CD14-positive monocyte (primary cell): ENCODE results near the gene NTM. TPM values are rescaled to one million over a fixed set of nuclear protein-coding genes. Genes with fewer than 3 reads are reported as not detected.

Experiments used
- DNase-seq, 3 donors: peaks; one replicate each; pipeline ENCODE4 v3.0.0-alpha.2; 2011 to 2022
- H2AFZ ChIP-seq: 2 replicates; pipeline ENCODE4 v1.6.0; 2012; ENCODE audit warnings: mild to moderate bottlenecking, low read depth, low read length, inconsistent platforms; ENCODE audit not compliant: insufficient read depth, poor library complexity, severe bottlenecking
- H3K27ac ChIP-seq, 2 donors: 1 replicate in 1 of 2; 2 replicates in 1 of 2; pipeline ENCODE4 v1.5.1; 2012 to 2013; ENCODE audit warnings: low read length in 2 of 2, control low read depth in 1 of 2, inconsistent platforms in 1 of 2, low read depth in 1 of 2, mild to moderate bottlenecking in 1 of 2
- H3K27me3 ChIP-seq, 2 donors: one replicate each; pipeline versions ENCODE4 v1.6.0 to v1.6.1; 2011 to 2013; ENCODE audit warnings: low read length in 2 of 2; ENCODE audit not compliant: control insufficient read depth in 2 of 2, insufficient read depth in 2 of 2
- H3K36me3 ChIP-seq, 2 donors: replicated peaks in 1 of 2; 1 replicate in 1 of 2; 2 replicates in 1 of 2; pipeline versions ENCODE4 v1.5.1 to v1.6.1; 2012 to 2013; ENCODE audit warnings: low read length in 2 of 2, control low read depth in 1 of 2, inconsistent platforms in 1 of 2, mild to moderate bottlenecking in 1 of 2; ENCODE audit not compliant: insufficient read depth in 2 of 2, control insufficient read depth in 1 of 2
- H3K4me1 ChIP-seq, 2 donors: 1 replicate in 1 of 2; 2 replicates in 1 of 2; pipeline versions ENCODE4 v1.5.1 to v1.6.1; 2012 to 2013; ENCODE audit warnings: low read length in 2 of 2, control low read depth in 1 of 2, inconsistent platforms in 1 of 2, mild to moderate bottlenecking in 1 of 2, moderate library complexity in 1 of 2; ENCODE audit not compliant: insufficient read depth in 2 of 2, control insufficient read depth in 1 of 2
- H3K4me2 ChIP-seq: replicated peaks from 2 replicates; pipeline ENCODE3; 2012; ENCODE audit warnings: low read length, moderate library complexity, mild to moderate bottlenecking; ENCODE audit not compliant: poor library complexity, severe bottlenecking; ENCODE audit errors: extremely low read depth
- H3K4me3 ChIP-seq, 3 experiments: fragments of 200-600 bp in 1 of 3; sonication (generic) in 1 of 3; replicated peaks in 1 of 3; 1 replicate in 2 of 3; 2 replicates in 1 of 3; pipeline ENCODE4 v1.5.1; 2011 to 2013; ENCODE audit warnings: low read length in 3 of 3, mild to moderate bottlenecking in 3 of 3, control low read depth in 2 of 3, low read depth in 2 of 3, inconsistent platforms in 1 of 3, moderate library complexity in 1 of 3
- H3K79me2 ChIP-seq: 2 replicates; pipeline ENCODE4 v1.6.0; 2012; ENCODE audit warnings: mild to moderate bottlenecking, control low read depth, inconsistent platforms, low read length, moderate library complexity; ENCODE audit not compliant: insufficient read depth
- H3K9ac ChIP-seq: 2 replicates; pipeline ENCODE4 v1.6.0; 2017; ENCODE audit warnings: low read length, mild to moderate bottlenecking; ENCODE audit not compliant: insufficient read depth, poor library complexity, severe bottlenecking
- H3K9me3 ChIP-seq, 2 donors: replicated peaks in 1 of 2; 1 replicate in 1 of 2; 2 replicates in 1 of 2; pipeline versions ENCODE4 v1.5.1 to v1.6.1; 2012 to 2013; ENCODE audit warnings: low read length in 2 of 2, control low read depth in 1 of 2; ENCODE audit not compliant: control insufficient read depth in 1 of 2, insufficient read depth in 1 of 2
- H4K20me1 ChIP-seq: 2 replicates; pipeline ENCODE4 v1.6.0; 2012; ENCODE audit warnings: mild to moderate bottlenecking, low read length, control low read depth, moderate library complexity; ENCODE audit not compliant: insufficient read depth
- H3K27ac Mint-ChIP-seq, 7 donors: one replicate each; pipeline ENCODE4 v1.8.0; 2020; ENCODE audit warnings: mild to moderate bottlenecking in 7 of 7, mixed read lengths in 7 of 7, moderate library complexity in 6 of 7, inconsistent platforms in 2 of 7
- H3K27me3 Mint-ChIP-seq, 3 donors: one replicate each; pipeline ENCODE4 v1.8.0; 2021 to 2022; ENCODE audit warnings: low read depth in 3 of 3, mild to moderate bottlenecking in 3 of 3, mixed read lengths in 3 of 3, moderate library complexity in 3 of 3, inconsistent platforms in 1 of 3
- H3K36me3 Mint-ChIP-seq, 2 donors: one replicate each; pipeline ENCODE4 v1.8.0; 2020; ENCODE audit warnings: mixed read lengths in 2 of 2, inconsistent platforms in 1 of 2, mild to moderate bottlenecking in 1 of 2
- H3K4me1 Mint-ChIP-seq: one replicate; pipeline ENCODE4 v1.8.0; 2020; ENCODE audit warnings: mild to moderate bottlenecking, mixed read lengths
- H3K4me3 Mint-ChIP-seq, 2 donors: one replicate each; pipeline ENCODE4 v1.8.0; 2020; ENCODE audit warnings: mild to moderate bottlenecking in 2 of 2, mixed read lengths in 2 of 2, moderate library complexity in 1 of 2
- H3K9me3 Mint-ChIP-seq, 7 donors: one replicate each; pipeline ENCODE4 v1.8.0; 2020 to 2022; ENCODE audit warnings: mixed read lengths in 7 of 7, mild to moderate bottlenecking in 6 of 7, moderate library complexity in 6 of 7, inconsistent platforms in 2 of 7
- WGBS: methylation state at CpG from one replicate; pipeline ENCODE4 v1.1.5; 2013; ENCODE audit warnings: missing lambda C conversion rate; ENCODE audit not compliant: insufficient coverage; 5-methylcytosine and 5-hydroxymethylcytosine counted together
- intact Hi-C, 2 donors: fragments of 100-400 bp; cut with micrococcal nuclease; formaldehyde crosslinking; loops; one replicate each; pipeline versions ENCODE4 v1.15.0 to v1.15.1; 2023
- polyA plus RNA-seq, 3 donors: library from polyadenylated mRNA; depleted of rRNA in 1 of 3; unstranded in 2 of 3; stranded (reverse) in 1 of 3; fragments of 300-500 nt in 2 of 3; fragments of >200 nt in 1 of 3; fragmentation: Illumina TruSeq in 2 of 3; gene quantifications; 1 replicate in 2 of 3; 2 replicates in 1 of 3; pipeline ENCODE4 v1.2.3, GENCODE V29; 2012 to 2021
- TF ChIP-seq, protein P1 (sequence below): fragments of 200-600 bp; IDR thresholded peaks from one replicate; pipeline ENCODE4 v1.8.0; 2022; ENCODE audit warnings: antibody characterized with exemption, mild to moderate bottlenecking

Gene NTM
- polyA plus RNA-seq, 3 donors: not detected

DNA sequence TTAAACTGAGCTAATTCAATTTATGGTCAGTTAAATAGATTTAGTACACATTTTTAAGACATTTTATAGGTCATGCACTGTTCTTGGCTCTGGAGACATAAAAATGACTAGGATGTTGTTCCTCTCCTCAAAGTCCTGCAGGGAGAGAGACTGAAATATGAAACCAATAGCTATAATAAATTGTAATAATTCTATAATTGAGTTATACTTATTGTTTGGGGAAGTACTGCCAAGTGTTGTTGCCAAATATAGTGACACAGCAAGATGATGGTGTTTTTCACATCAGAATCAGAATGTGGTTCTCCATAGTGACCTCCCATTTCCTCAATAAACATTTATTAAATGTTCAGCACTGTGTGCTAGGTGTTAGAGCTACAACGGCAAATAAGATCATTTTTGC lies 470.6 kb downstream of the NTM start:
- H3K27ac ChIP-seq: peak overlapping the region; percentile 83 to 93
- DNase-seq: peak; percentile 58 to 79 (median 75)

GRCh38 chr11:131841925-131842635 lies 471.7 kb downstream of the NTM start:
- Histone ChIP-seq H3K27me3 (no peaks in the 10 kb centered on the region), H3K4me1 (peaks cover 29 to 30% of the 10 kb centered on the region in 2 donors), H3K79me2 (no peaks in the 10 kb centered on the region), H3K9me3 (no peaks in the 10 kb centered on the region), H2AFZ (peak overlapping the region; percentile 57), H3K36me3 (no peaks in the 10 kb centered on the region), H3K27ac (peak overlapping the region; percentile 83 to 93), H4K20me1 (no peaks in the 10 kb centered on the region), H3K9ac (peak overlapping the region; percentile 37), H3K4me2 (peak overlapping the region; percentile 30), H3K4me3 (peak overlapping the region in 1 of 3 experiments; percentile 38)
- no peak for DNase-seq
- WGBS: 29% methylated on average over 3 of the region's 11 CpGs
- Mint-ChIP-seq H3K36me3 (no peaks in the 10 kb centered on the region), H3K4me1 (peaks cover 30% of the 10 kb centered on the region), H3K9me3 (peaks cover 0 to 4% (median 0%) of the 10 kb centered on the region in 7 donors), H3K27me3 (peaks cover 0 to 5% (median 2%) of the 10 kb centered on the region in 3 donors), H3K4me3 (no peak overlapping the region), H3K27ac (peak overlapping the region; percentile 89 to 99 (median 97))
- intact Hi-C loops: no loop called here
- TF ChIP-seq, protein P1, sequence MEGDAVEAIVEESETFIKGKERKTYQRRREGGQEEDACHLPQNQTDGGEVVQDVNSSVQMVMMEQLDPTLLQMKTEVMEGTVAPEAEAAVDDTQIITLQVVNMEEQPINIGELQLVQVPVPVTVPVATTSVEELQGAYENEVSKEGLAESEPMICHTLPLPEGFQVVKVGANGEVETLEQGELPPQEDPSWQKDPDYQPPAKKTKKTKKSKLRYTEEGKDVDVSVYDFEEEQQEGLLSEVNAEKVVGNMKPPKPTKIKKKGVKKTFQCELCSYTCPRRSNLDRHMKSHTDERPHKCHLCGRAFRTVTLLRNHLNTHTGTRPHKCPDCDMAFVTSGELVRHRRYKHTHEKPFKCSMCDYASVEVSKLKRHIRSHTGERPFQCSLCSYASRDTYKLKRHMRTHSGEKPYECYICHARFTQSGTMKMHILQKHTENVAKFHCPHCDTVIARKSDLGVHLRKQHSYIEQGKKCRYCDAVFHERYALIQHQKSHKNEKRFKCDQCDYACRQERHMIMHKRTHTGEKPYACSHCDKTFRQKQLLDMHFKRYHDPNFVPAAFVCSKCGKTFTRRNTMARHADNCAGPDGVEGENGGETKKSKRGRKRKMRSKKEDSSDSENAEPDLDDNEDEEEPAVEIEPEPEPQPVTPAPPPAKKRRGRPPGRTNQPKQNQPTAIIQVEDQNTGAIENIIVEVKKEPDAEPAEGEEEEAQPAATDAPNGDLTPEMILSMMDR: no peak

More for the DNA sequence above, 470.6 kb downstream of the NTM start:
- Mint-ChIP-seq H3K9me3 (peaks cover 0 to 4% (median 0%) of the 10 kb centered on the region in 7 donors), H3K27me3 (peaks cover 0 to 2% (median 2%) of the 10 kb centered on the region in 3 donors), H3K27ac (peak overlapping the region; percentile 89 to 99 (median 97)), H3K36me3 (no peaks in the 10 kb centered on the region), H3K4me1 (peaks cover 30% of the 10 kb centered on the region), H3K4me3 (peak overlapping the region; percentile 13 to 79)
- H3K9ac ChIP-seq: peak overlapping the region; percentile 37
- WGBS: no CpG with 5 or more reads among the region's 1 CpG
- peak overlapping the region; percentile 58 for H3K4me2 ChIP-seq
- no peaks in the 10 kb centered on the region for H3K9me3 ChIP-seq
- TF ChIP-seq, protein P1: no peak
- H4K20me1 ChIP-seq: no peaks in the 10 kb centered on the region
- H3K27me3 ChIP-seq: no peaks in the 10 kb centered on the region
- H2AFZ ChIP-seq: no peak overlapping the region
- intact Hi-C loops: no loop called here
- H3K4me1 ChIP-seq: peaks cover 29 to 30% of the 10 kb centered on the region in 2 donors
- no peaks in the 10 kb centered on the region for H3K79me2 ChIP-seq
- H3K4me3 ChIP-seq: peak overlapping the region in 1 of 3 experiments; percentile 38
- H3K36me3 ChIP-seq: no peaks in the 10 kb centered on the region
